HepG2 (cell line): Measurements from ENCODE around the gene COMP. TPM values are rescaled to one million over a fixed set of nuclear protein-coding genes. Genes with fewer than 3 reads are reported as not detected.

Experiments used
- polyA plus RNA-seq, 8 experiments: library from polyadenylated mRNA; depleted of rRNA in 3 of 8; stranded (reverse) in 7 of 8; unstranded in 1 of 8; fragments of >200 nt; fragmentation: Illumina TruSeq in 4 of 8; extraction: Trizol in 4 of 8; gene quantifications; 2 replicates each; pipeline versions ENCODE4 v1.2.1 to v1.2.3, GENCODE V29; 2011 to 2016; ENCODE audit warnings: low read depth in 4 of 8, missing spikeins in 1 of 8, mixed read lengths in 1 of 8; ENCODE audit not compliant: insufficient read depth in 1 of 8
- total RNA-seq, 5 experiments: library from RNA; depleted of rRNA; stranded (reverse); fragments of >200 nt; fragmentation: Illumina TruSeq; extraction: Trizol; gene quantifications; 2 replicates each; pipeline ENCODE4 v1.2.3, GENCODE V29; 2016; ENCODE audit warnings: low read depth in 1 of 5

The COMP gene
- total and polyA plus RNA-seq, 2 of the 13 experiments (the other 11 are each of a cell fraction or from before 2014, with no cell fraction given) = 0.04 to 0.13 TPM

Other genes with a start within 250 kb of the COMP start
- 75.1 and 81.7 TPM in 2 replicates for gene FKBP8, start 247.7 kb downstream of the COMP start, total RNA-seq (2016; rRNA removed; fragmentation: Illumina TruSeq; extraction: Trizol)
- gene FKBP8, start 247.7 kb downstream of the COMP start, polyA plus RNA-seq (2011; rRNA removed) = 93.9 and 135 TPM in 2 replicates
- 44.6 and 53.1 TPM in 2 replicates for gene KXD1, start 233.4 kb downstream of the COMP start, total RNA-seq (2016; rRNA removed; fragmentation: Illumina TruSeq; extraction: Trizol)
- gene KXD1, start 233.4 kb downstream of the COMP start, polyA plus RNA-seq (2011; rRNA removed) = 143 and 160 TPM in 2 replicates
- gene UBA52, start 219.4 kb downstream of the COMP start, total RNA-seq (2016; rRNA removed; fragmentation: Illumina TruSeq; extraction: Trizol) = 959 and 1,184 TPM in 2 replicates
- gene UBA52, start 219.4 kb downstream of the COMP start, polyA plus RNA-seq (2011; rRNA removed) = 1,655 and 1,782 TPM in 2 replicates
- 20.7 and 25.4 TPM in 2 replicates for gene REX1BD, start 202.5 kb downstream of the COMP start, total RNA-seq (2016; rRNA removed; fragmentation: Illumina TruSeq; extraction: Trizol)
- gene REX1BD, start 202.5 kb downstream of the COMP start, polyA plus RNA-seq (2011; rRNA removed) = 7.5 and 7.6 TPM in 2 replicates
- 105 and 217 TPM in 2 replicates for gene CRLF1, start 184.5 kb downstream of the COMP start, total RNA-seq (2016; rRNA removed; fragmentation: Illumina TruSeq; extraction: Trizol)
- gene CRLF1, start 184.5 kb downstream of the COMP start, polyA plus RNA-seq (2011; rRNA removed) = 296 and 337 TPM in 2 replicates
- 0.69 and 0.97 TPM in 2 replicates for gene TMEM59L, start 178.4 kb downstream of the COMP start, total RNA-seq (2016; rRNA removed; fragmentation: Illumina TruSeq; extraction: Trizol)
- gene TMEM59L, start 178.4 kb downstream of the COMP start, polyA plus RNA-seq (2011; rRNA removed) = 5.5 and 7.2 TPM in 2 replicates
- gene KLHL26, start 154.3 kb downstream of the COMP start, total RNA-seq (2016; rRNA removed; fragmentation: Illumina TruSeq; extraction: Trizol) = 1.7 and 3.4 TPM in 2 replicates
- 1.2 and 1.5 TPM in 2 replicates for gene KLHL26, start 154.3 kb downstream of the COMP start, polyA plus RNA-seq (2011; rRNA removed)
- 1.3 and 2.0 TPM in 2 replicates for gene CRTC1, start 107.6 kb downstream of the COMP start, total RNA-seq (2016; rRNA removed; fragmentation: Illumina TruSeq; extraction: Trizol)
- 2.7 and 3.2 TPM in 2 replicates for gene CRTC1, start 107.6 kb downstream of the COMP start, polyA plus RNA-seq (2011; rRNA removed)
- gene UPF1, start 40.7 kb upstream of the COMP start, total RNA-seq (2016; rRNA removed; fragmentation: Illumina TruSeq; extraction: Trizol) = 37.3 and 41.8 TPM in 2 replicates
- 16.9 and 23.1 TPM in 2 replicates for gene UPF1, start 40.7 kb upstream of the COMP start, polyA plus RNA-seq (2011; rRNA removed)
- gene CERS1, start 104.9 kb upstream of the COMP start, total RNA-seq (2016; rRNA removed; fragmentation: Illumina TruSeq; extraction: Trizol) = 2.3 and 4.6 TPM in 2 replicates
- 9.8 and 18.8 TPM in 2 replicates for gene CERS1, start 104.9 kb upstream of the COMP start, polyA plus RNA-seq (2011; rRNA removed)
- 188 and 189 TPM in 2 replicates for gene COPE, start 128.1 kb upstream of the COMP start, total RNA-seq (2016; rRNA removed; fragmentation: Illumina TruSeq; extraction: Trizol)
- 205 and 222 TPM in 2 replicates for gene COPE, start 128.1 kb upstream of the COMP start, polyA plus RNA-seq (2011; rRNA removed)
- 44.6 and 46.2 TPM in 2 replicates for gene DDX49, start 128.4 kb upstream of the COMP start, total RNA-seq (2016; rRNA removed; fragmentation: Illumina TruSeq; extraction: Trizol)
- gene DDX49, start 128.4 kb upstream of the COMP start, polyA plus RNA-seq (2011; rRNA removed) = 27.0 and 28.9 TPM in 2 replicates
- 16.0 and 21.3 TPM in 2 replicates for gene HOMER3, start 149.9 kb upstream of the COMP start, total RNA-seq (2016; rRNA removed; fragmentation: Illumina TruSeq; extraction: Trizol)
- 27.3 and 33.7 TPM in 2 replicates for gene HOMER3, start 149.9 kb upstream of the COMP start, polyA plus RNA-seq (2011; rRNA removed)
- 32.3 and 40.6 TPM in 2 replicates for gene SUGP2, start 242.2 kb upstream of the COMP start, total RNA-seq (2016; rRNA removed; fragmentation: Illumina TruSeq; extraction: Trizol)
- 57.7 and 63.4 TPM in 2 replicates for gene SUGP2, start 242.2 kb upstream of the COMP start, polyA plus RNA-seq (2011; rRNA removed)
- 36.8 and 42.7 TPM in 2 replicates for gene ARMC6, start 242.3 kb upstream of the COMP start, total RNA-seq (2016; rRNA removed; fragmentation: Illumina TruSeq; extraction: Trizol)
- gene ARMC6, start 242.3 kb upstream of the COMP start, polyA plus RNA-seq (2011; rRNA removed) = 16.2 and 24.6 TPM in 2 replicates